PC-3 (cell line): ENCODE measurements around the gene TAF1B. TPM values are rescaled to one million over a fixed set of nuclear protein-coding genes. Genes with fewer than 3 reads are reported as not detected.
A peak's percentile ranks its signal among the peaks of the same experiment; 100 is the strongest.

ENCODE experiments used
- ATAC-seq: fragments of 200-7000 bp; cut with Tn5 transposase; 2 replicates; pipeline ENCODE4 v1.9.1; 2020; ENCODE audit warnings: mild to moderate bottlenecking, moderate library complexity
- BruUV-seq: library from RNA; stranded (reverse); fragments of 400-500 nt; replicated peaks from 2 replicates; lab custom pipeline; 2021; lab: Mats Ljungman, UMichigan
- CTCF ChIA-PET: fragments of 300-600 bp; sonication (Branson Sonifier 250); formaldehyde crosslinking; loops from one replicate; lab custom pipeline; 2022; ENCODE audit warnings: antibody characterized with exemption; lab: Charles Lee
- POLR2A ChIA-PET: fragments of 300-600 bp; sonication (Branson Sonifier 250); formaldehyde crosslinking; loops from one replicate; lab custom pipeline; 2022; ENCODE audit warnings: antibody characterized with exemption; ENCODE audit not compliant: unreplicated experiment; lab: Charles Lee
- DNase-seq: peaks from one replicate; pipeline ENCODE4 v3.0.0-alpha.2; 2015
- H2AFZ ChIP-seq: fragments of 300-600 bp; sonication (generic); 2 replicates; pipeline ENCODE4 v1.6.0; 2016; ENCODE audit warnings: antibody characterized with exemption, low read length
- H3F3A ChIP-seq: fragments of 300-600 bp; sonication (generic); one replicate; pipeline ENCODE4 v1.6.0; 2017; ENCODE audit warnings: antibody characterized with exemption, low read length, control low read depth, mild to moderate bottlenecking; ENCODE audit not compliant: unreplicated experiment
- H3K27ac ChIP-seq: fragments of 300-600 bp; sonication (generic); 2 replicates; pipeline ENCODE4 v1.5.1; 2016; ENCODE audit warnings: mild to moderate bottlenecking, low read length
- H3K27me3 ChIP-seq: fragments of 300-600 bp; sonication (generic); 2 replicates; pipeline ENCODE4 v1.6.1; 2016; ENCODE audit warnings: low read length, mixed read lengths
- H3K36me3 ChIP-seq: fragments of 300-600 bp; sonication (generic); 2 replicates; pipeline ENCODE4 v1.6.1; 2016; ENCODE audit warnings: low read depth, mixed run types, low read length, mixed read lengths
- H3K4me1 ChIP-seq: fragments of 300-600 bp; sonication (generic); 2 replicates; pipeline ENCODE4 v1.5.1; 2016; ENCODE audit warnings: low read length; ENCODE audit not compliant: insufficient read depth
- H3K4me2 ChIP-seq: fragments of 300-600 bp; sonication (generic); 2 replicates; pipeline ENCODE4 v1.6.0; 2016; ENCODE audit warnings: low read length
- H3K4me3 ChIP-seq: fragments of 300-600 bp; sonication (generic); 2 replicates; pipeline ENCODE4 v1.5.1; 2016; ENCODE audit warnings: mild to moderate bottlenecking, low read length, mixed read lengths
- H3K79me2 ChIP-seq: fragments of 300-600 bp; sonication (generic); 2 replicates; pipeline ENCODE4 v1.6.1; 2017; ENCODE audit warnings: low read length, mixed read lengths
- H3K9ac ChIP-seq: fragments of 300-600 bp; sonication (generic); 2 replicates; pipeline ENCODE4 v1.6.0; 2016; ENCODE audit warnings: mild to moderate bottlenecking, low read length
- H3K9me2 ChIP-seq: fragments of 300-600 bp; sonication (generic); replicated peaks from 2 replicates; pipeline ENCODE4 v1.6.1; 2016; ENCODE audit warnings: mixed run types, low read length, mixed read lengths
- H3K9me3 ChIP-seq: fragments of 300-600 bp; sonication (generic); 2 replicates; pipeline ENCODE4 v1.6.1; 2016; ENCODE audit warnings: low read length, mixed read lengths
- H4K20me1 ChIP-seq: fragments of 300-600 bp; sonication (generic); 2 replicates; pipeline ENCODE4 v1.6.1; 2016; ENCODE audit warnings: low read length, mixed read lengths
- EZH2 ChIP-seq: fragments of 300-600 bp; sonication (generic); IDR thresholded peaks from one replicate; pipeline ENCODE4 v1.6.1; 2017; ENCODE audit warnings: antibody characterized with exemption, mild to moderate bottlenecking, low read length; ENCODE audit not compliant: unreplicated experiment
- EZH2phosphoT487 ChIP-seq: fragments of 300-600 bp; sonication (generic); IDR thresholded peaks from 2 replicates; pipeline ENCODE4 v1.6.1; 2018; ENCODE audit warnings: mild to moderate bottlenecking, antibody characterized with exemption, low read length, borderline replicate concordance
- intact Hi-C: fragments of 100-400 bp; cut with micrococcal nuclease; formaldehyde crosslinking; loops from 2 replicates; pipeline ENCODE4 v1.9.0; 2023
- total RNA-seq: library from RNA; depleted of rRNA; stranded (reverse); fragments of >200 nt; gene quantifications from 2 replicates; pipeline ENCODE4 v1.2.3, GENCODE V29; 2014
- TF ChIP-seq, protein P1 (sequence below): fragments of 300-600 bp; sonication (generic); conservative IDR thresholded peaks from 2 replicates; pipeline ENCODE4 v1.5.1; 2017; ENCODE audit warnings: antibody characterized with exemption, low read depth, mild to moderate bottlenecking, low read length

Gene TAF1B
- total RNA-seq, 1 experiment from 2014 or later = 39.5 TPM

DNA sequence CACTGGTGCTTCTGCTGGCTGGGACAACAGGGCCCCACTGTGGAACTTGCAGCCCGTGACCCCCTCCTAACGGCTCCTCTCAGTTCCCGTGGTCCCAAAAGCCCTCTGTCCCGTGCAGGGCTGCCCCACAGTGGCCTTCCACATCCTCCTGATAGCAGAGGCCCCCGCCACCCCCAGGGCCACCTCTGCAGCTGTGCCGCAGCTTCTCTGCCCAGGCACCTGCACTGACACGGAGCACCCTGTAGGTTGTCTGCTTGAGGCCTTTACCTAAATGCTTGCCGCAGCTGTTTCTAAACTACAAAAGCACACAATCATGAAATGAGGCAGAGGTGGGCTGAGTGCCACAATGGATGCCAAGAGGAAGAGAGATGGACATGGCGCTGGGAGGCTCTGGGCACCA is 94.7 kb downstream of the TAF1B start:
- POLR2A ChIA-PET = no interaction called here
- peaks cover 31% of the 10 kb centered on the region for H3K4me1 ChIP-seq
- no peak overlapping the region for H2AFZ ChIP-seq
- no peak overlapping the region for H3K9ac ChIP-seq
- no peaks in the 10 kb centered on the region for H3K79me2 ChIP-seq
- DNase-seq (no peak), ATAC-seq (no peak)
- no peaks in the 10 kb centered on the region for H3F3A ChIP-seq
- no TSS peak for BruUV-seq
- no peaks in the 10 kb centered on the region for H3K27me3 ChIP-seq
- intact Hi-C loops = no loop called here
- H3K4me3 ChIP-seq = no peak overlapping the region
- H3K9me2 ChIP-seq = no peaks in the 10 kb centered on the region
- no peaks in the 10 kb centered on the region for H4K20me1 ChIP-seq
- TF ChIP-seq EZH2phosphoT487 (no peak), EZH2 (no peak)
- TF ChIP-seq, protein P1, sequence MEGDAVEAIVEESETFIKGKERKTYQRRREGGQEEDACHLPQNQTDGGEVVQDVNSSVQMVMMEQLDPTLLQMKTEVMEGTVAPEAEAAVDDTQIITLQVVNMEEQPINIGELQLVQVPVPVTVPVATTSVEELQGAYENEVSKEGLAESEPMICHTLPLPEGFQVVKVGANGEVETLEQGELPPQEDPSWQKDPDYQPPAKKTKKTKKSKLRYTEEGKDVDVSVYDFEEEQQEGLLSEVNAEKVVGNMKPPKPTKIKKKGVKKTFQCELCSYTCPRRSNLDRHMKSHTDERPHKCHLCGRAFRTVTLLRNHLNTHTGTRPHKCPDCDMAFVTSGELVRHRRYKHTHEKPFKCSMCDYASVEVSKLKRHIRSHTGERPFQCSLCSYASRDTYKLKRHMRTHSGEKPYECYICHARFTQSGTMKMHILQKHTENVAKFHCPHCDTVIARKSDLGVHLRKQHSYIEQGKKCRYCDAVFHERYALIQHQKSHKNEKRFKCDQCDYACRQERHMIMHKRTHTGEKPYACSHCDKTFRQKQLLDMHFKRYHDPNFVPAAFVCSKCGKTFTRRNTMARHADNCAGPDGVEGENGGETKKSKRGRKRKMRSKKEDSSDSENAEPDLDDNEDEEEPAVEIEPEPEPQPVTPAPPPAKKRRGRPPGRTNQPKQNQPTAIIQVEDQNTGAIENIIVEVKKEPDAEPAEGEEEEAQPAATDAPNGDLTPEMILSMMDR = no peak
- no peak overlapping the region for H3K4me2 ChIP-seq
- CTCF ChIA-PET = no interaction called here
- no peaks in the 10 kb centered on the region for H3K9me3 ChIP-seq
- H3K36me3 ChIP-seq = no peaks in the 10 kb centered on the region; the same call in 1 of the 2 replicates
- no peak overlapping the region for H3K27ac ChIP-seq

DNA sequence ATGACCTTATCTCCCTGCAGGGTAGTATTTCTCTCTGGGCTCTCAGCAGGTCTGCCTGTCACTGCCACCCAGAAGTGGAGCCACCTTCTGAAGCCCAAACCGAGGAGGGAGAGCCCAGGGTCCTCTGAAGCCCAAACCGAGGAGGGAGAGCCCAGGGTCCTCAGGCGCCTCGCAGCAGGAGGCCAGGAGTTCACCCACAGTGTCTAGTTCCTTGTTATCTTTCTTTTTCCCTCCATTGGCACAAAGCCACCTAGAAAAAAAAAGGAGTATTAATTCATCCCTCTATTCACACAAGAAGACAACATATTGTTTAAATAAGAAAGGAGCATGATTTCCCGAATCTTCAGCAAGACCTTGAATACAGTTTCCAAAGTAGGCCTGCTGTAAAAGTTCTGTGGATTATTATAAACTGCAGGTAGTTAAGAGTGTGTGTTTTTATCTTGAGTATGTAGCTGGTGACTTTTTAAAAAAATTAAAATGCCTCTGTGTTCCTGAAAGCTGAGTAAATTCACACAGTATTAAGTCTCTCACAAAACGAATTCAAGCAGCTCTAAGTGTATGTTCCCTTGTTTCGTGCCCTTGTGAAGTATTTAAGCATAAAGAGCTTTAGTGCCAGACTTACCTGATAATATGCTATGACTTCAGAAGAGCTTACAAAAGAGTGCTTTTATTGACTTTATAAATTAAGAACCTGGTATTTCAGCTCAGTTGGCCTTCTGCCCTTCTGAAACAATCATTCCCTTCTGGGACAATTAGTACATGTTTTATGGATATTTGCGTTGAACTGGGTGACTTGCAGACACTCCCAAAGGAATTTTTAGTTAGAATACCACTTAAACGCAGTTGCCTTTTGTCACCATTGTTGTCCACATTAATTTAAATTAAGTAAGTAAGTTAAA is 96.6 kb downstream of the TAF1B start:
- H3K4me2 ChIP-seq = peak overlapping the region; percentile 74; the same call in 1 of the 2 replicates
- peak overlapping the region; percentile 83 for H3K27ac ChIP-seq
- intact Hi-C loops = no loop called here
- no peak overlapping the region for H3K4me3 ChIP-seq
- H3F3A ChIP-seq = no peaks in the 10 kb centered on the region
- no peaks in the 10 kb centered on the region for H3K9me2 ChIP-seq
- ChIA-PET POLR2A (no interaction called here), CTCF (interaction anchor here (1.2 kb wide), 1 partner anchor 45 kb away, joined by 5 read pairs; no protein-coding TSS in a partner anchor)
- H3K79me2 ChIP-seq = no peaks in the 10 kb centered on the region
- no peaks in the 10 kb centered on the region for H3K9me3 ChIP-seq
- no peak overlapping the region for H3K9ac ChIP-seq
- H3K4me1 ChIP-seq = peaks cover 31% of the 10 kb centered on the region
- H2AFZ ChIP-seq = no peak overlapping the region
- ATAC-seq (peak; percentile 32), DNase-seq (peak; percentile 42)
- no peaks in the 10 kb centered on the region for H3K27me3 ChIP-seq
- no peaks in the 10 kb centered on the region for H3K36me3 ChIP-seq
- no peak for TF ChIP-seq EZH2
- no TSS peak for BruUV-seq
- H4K20me1 ChIP-seq = no peaks in the 10 kb centered on the region

DNA sequence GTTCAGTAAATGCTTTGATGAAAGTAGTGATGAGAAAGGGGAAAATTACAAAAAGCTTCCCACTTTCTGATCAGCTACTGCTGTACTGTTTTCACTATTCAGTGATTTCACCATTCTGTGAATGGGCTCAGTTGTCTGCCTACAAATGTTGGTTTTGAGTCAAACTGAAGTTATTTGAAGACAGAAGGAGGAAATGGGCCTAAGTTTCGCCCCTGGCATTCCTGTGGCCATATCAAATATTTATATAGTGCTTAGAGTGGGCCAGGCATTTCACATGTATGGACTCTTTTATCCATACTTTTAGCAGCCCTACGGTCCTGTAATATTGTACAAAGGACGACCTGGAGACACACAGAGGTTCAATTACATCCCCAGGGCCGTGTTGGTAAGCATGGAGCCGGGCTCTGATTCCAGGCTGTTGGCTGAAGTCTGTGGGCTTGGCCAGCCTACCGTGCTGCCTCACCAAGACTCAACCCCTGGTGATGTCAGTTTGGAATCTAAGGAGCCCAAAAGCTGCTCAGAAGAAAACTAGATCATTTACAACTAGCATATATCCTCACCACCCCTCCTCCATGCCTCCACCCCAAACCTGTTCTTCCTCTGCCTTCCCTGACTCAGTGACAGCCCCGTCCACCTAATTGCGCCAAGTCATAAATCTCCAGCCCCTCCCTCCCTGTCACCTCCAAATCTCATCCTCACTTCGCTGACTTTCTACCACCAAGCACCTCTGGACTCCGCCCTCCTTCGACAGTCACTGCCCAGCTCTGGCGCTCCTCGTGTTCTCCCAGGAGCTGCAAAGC is 98.1 kb downstream of the TAF1B start:
- BruUV-seq = no TSS peak
- TF ChIP-seq EZH2phosphoT487 = no peak
- TF ChIP-seq, protein P1 = no peak
- no peak for TF ChIP-seq EZH2
- H3K9me2 ChIP-seq = no peaks in the 10 kb centered on the region
- ChIA-PET POLR2A (no interaction called here), CTCF (no interaction called here)
- peaks cover 31% of the 10 kb centered on the region for H3K4me1 ChIP-seq
- no peaks in the 10 kb centered on the region for H3K9me3 ChIP-seq
- H3K4me3 ChIP-seq = no peak overlapping the region
- ATAC-seq (peak; percentile 68), DNase-seq (peak; percentile 74)
- H2AFZ ChIP-seq = peak overlapping the region; percentile 80
- peak overlapping the region; percentile 74 for H3K4me2 ChIP-seq
- no peaks in the 10 kb centered on the region for H3K36me3 ChIP-seq
- H3F3A ChIP-seq = no peaks in the 10 kb centered on the region
- intact Hi-C loops = no loop called here
- H3K27me3 ChIP-seq = no peaks in the 10 kb centered on the region
- peak overlapping the region; percentile 83 for H3K27ac ChIP-seq
- H3K79me2 ChIP-seq = no peaks in the 10 kb centered on the region
- no peaks in the 10 kb centered on the region for H4K20me1 ChIP-seq
- peak overlapping the region; percentile 31; the same call in 1 of the 2 replicates for H3K9ac ChIP-seq
